K562 (cell line): Measurements from ENCODE around the gene ADNP2. TPM values are rescaled to one million over a fixed set of nuclear protein-coding genes. Genes with fewer than 3 reads are reported as not detected.

Source experiments
- ATAC-seq: fragments of 200-7000 bp; cut with Tn5 transposase; 3 replicates; pipeline ENCODE4 v1.9.1; 2020; ENCODE audit warnings: moderate library complexity
- BruUV-seq: library from RNA; stranded (reverse); fragments of 400-500 nt; replicated peaks from 2 replicates; lab custom pipeline; 2021; lab: Mats Ljungman, UMichigan
- CTCF ChIA-PET: fragments of 300-600 bp; formaldehyde crosslinking; extraction: SDS; loops from one replicate; lab custom pipeline; 2021; ENCODE audit warnings: low intra/inter-chr PET ratio; lab: Yijun Ruan, JAX
- POLR2A ChIA-PET: fragments of 300-600, 350-650 bp; sonication (Branson Sonifier 250); formaldehyde crosslinking; extraction: SDS; loops from one replicate; lab custom pipeline; 2021; ENCODE audit warnings: antibody characterized with exemption, inconsistent platforms; lab: Yijun Ruan, JAX
- DNase-seq, 4 experiments: peaks; one replicate each; pipeline versions ENCODE4 v3.0.0 to v3.0.0-alpha.2; 2011 to 2018; ENCODE audit warnings: low spot score in 3 of 4, mixed read lengths in 3 of 4; ENCODE audit errors: extremely low read depth in 1 of 4
- FAIRE-seq: peaks from 2 replicates; lab custom pipeline; 2011; peaks lifted over from hg19 to GRCh38; lab: Jason Lieb, UNC
- H2AFZ ChIP-seq: 2 replicates; pipeline ENCODE4 v1.6.0; 2011; ENCODE audit warnings: low read depth, low read length, control low read depth, inconsistent platforms
- H3K27ac ChIP-seq: fragments of 200-600 bp; 3 replicates; pipeline ENCODE4 v1.8.0; 2011; ENCODE audit warnings: low read depth, mild to moderate bottlenecking, control low read depth, inconsistent platforms, low read length, moderate library complexity, mixed read lengths; ENCODE audit errors: extremely low read depth
- H3K27me3 ChIP-seq, 2 experiments: fragments of 300-600 bp in 1 of 2; 2 replicates in 1 of 2; 3 replicates in 1 of 2; pipeline versions ENCODE4 v1.6.0 to v1.8.0; 2011; ENCODE audit warnings: inconsistent platforms in 2 of 2, low read length in 2 of 2, mild to moderate bottlenecking in 1 of 2, mixed read lengths in 1 of 2, moderate library complexity in 1 of 2; ENCODE audit not compliant: control insufficient read depth in 2 of 2, insufficient read depth in 2 of 2
- H3K36me3 ChIP-seq: fragments of 300-600 bp; 3 replicates; pipeline ENCODE4 v1.8.0; 2011; ENCODE audit warnings: mild to moderate bottlenecking, low read length, inconsistent platforms; ENCODE audit not compliant: control insufficient read depth, insufficient read depth
- H3K4me1 ChIP-seq, 2 experiments: fragments of 200-600 bp in 1 of 2; replicated peaks in 1 of 2; 2 replicates in 1 of 2; 3 replicates in 1 of 2; pipeline versions ENCODE4 v1.5.1 to v1.8.0; 2011; ENCODE audit warnings: inconsistent platforms in 2 of 2, low read length in 2 of 2, mild to moderate bottlenecking in 1 of 2, mixed read lengths in 1 of 2, moderate library complexity in 1 of 2; ENCODE audit not compliant: control insufficient read depth in 2 of 2, insufficient read depth in 2 of 2
- H3K4me2 ChIP-seq: 2 replicates; pipeline ENCODE4 v1.6.1; 2011; ENCODE audit warnings: low read length, control low read depth, inconsistent platforms, mixed read lengths; ENCODE audit not compliant: insufficient read depth
- H3K4me3 ChIP-seq: fragments of 200-600 bp; sonication (generic), shearing (Covaris generic); 2 replicates; pipeline ENCODE4 v1.5.1; 2016; ENCODE audit warnings: control low read depth, inconsistent platforms
- H3K79me2 ChIP-seq: fragments of 200-600 bp; 3 replicates; pipeline ENCODE4 v1.8.0; 2011; ENCODE audit warnings: low read length, inconsistent platforms; ENCODE audit not compliant: control insufficient read depth, insufficient read depth
- H3K9ac ChIP-seq, 2 experiments: 2 replicates each; pipeline versions ENCODE4 v1.6.0 to v1.6.1; 2011; ENCODE audit warnings: low read depth in 2 of 2, low read length in 2 of 2, control low read depth in 1 of 2, inconsistent platforms in 1 of 2, mild to moderate bottlenecking in 1 of 2, mixed read lengths in 1 of 2; ENCODE audit not compliant: insufficient read depth in 1 of 2
- H3K9me1 ChIP-seq: one replicate; pipeline ENCODE4 v1.6.0; 2011; ENCODE audit warnings: inconsistent platforms, mild to moderate bottlenecking, low read length, moderate library complexity; ENCODE audit not compliant: control insufficient read depth, insufficient read depth
- H3K9me3 ChIP-seq: replicated peaks from 2 replicates; pipeline ENCODE4 v1.5.1; 2011; ENCODE audit warnings: low read depth, low read length, inconsistent platforms; ENCODE audit not compliant: control insufficient read depth, insufficient read depth
- H4K20me1 ChIP-seq: replicated peaks from 2 replicates; pipeline ENCODE4 v1.6.1; 2011; ENCODE audit warnings: low read length, inconsistent platforms, mixed read lengths; ENCODE audit not compliant: control insufficient read depth, insufficient read depth
- ETV6 ChIP-seq, 3 experiments: fragments of 150-350 bp in 1 of 3; sonication (generic) in 1 of 3; formaldehyde crosslinking in 1 of 3; IDR thresholded peaks; 2 replicates each; pipeline versions ENCODE4 v1.6.1 to v1.8.0; 2014 to 2022; ENCODE audit warnings: borderline replicate concordance in 2 of 3, low read depth in 2 of 3, antibody characterized with exemption in 1 of 3, low read length in 1 of 3, mild to moderate bottlenecking in 1 of 3, missing genetic modification reagents in 1 of 3
- EZH2 ChIP-seq: IDR thresholded peaks from 2 replicates; pipeline ENCODE4 v1.6.1; 2012; ENCODE audit warnings: low read depth, mild to moderate bottlenecking, inconsistent platforms, low read length, borderline replicate concordance
- MEF2A ChIP-seq: IDR thresholded peaks from 2 replicates; pipeline ENCODE4 v1.6.1; 2011; ENCODE audit warnings: low read depth, mild to moderate bottlenecking, low read length, moderate library complexity; ENCODE audit not compliant: control insufficient read depth
- PHF21A ChIP-seq: fragments of 450-650 bp; IDR thresholded peaks from 2 replicates; pipeline ENCODE4 v1.6.1; 2017; ENCODE audit warnings: low read depth, borderline replicate concordance
- PYGO2 ChIP-seq: fragments of 450-650 bp; IDR thresholded peaks from 2 replicates; pipeline ENCODE4 v1.6.1; 2016; ENCODE audit warnings: mild to moderate bottlenecking, missing genetic modification characterization, moderate library complexity, missing compliant biosample characterization
- SMARCE1 ChIP-seq: fragments of 450-650 bp; IDR thresholded peaks from 2 replicates; pipeline ENCODE4 v1.7.1; 2016; ENCODE audit warnings: mild to moderate bottlenecking
- SRF ChIP-seq, 2 experiments: fragments of 250-450, 450-650 bp in 1 of 2; sonication (Bioruptor Pico) in 1 of 2; sonication (generic) in 1 of 2; formaldehyde crosslinking; IDR thresholded peaks; 2 replicates each; pipeline versions ENCODE4 v1.5.0 to v1.5.1; 2020 to 2022; ENCODE audit warnings: mild to moderate bottlenecking in 1 of 2, missing genetic modification reagents in 1 of 2
- SRSF3 ChIP-seq: fragments of 200-400 bp; formaldehyde crosslinking; IDR thresholded peaks from 2 replicates; pipeline ENCODE4 v1.6.1; 2016; ENCODE audit warnings: mild to moderate bottlenecking, low read length, moderate library complexity; ENCODE audit not compliant: insufficient read depth
- STAT5B ChIP-seq: fragments of 250-450 bp; sonication (Bioruptor Pico); IDR thresholded peaks from 2 replicates; pipeline ENCODE4 v1.8.0; 2021; ENCODE audit warnings: mild to moderate bottlenecking, inconsistent platforms
- TEAD4 ChIP-seq, 2 experiments: sonication (generic) in 1 of 2; formaldehyde crosslinking in 1 of 2; IDR thresholded peaks; 2 replicates each; pipeline versions ENCODE4 v1.6.1 to v1.8.0; 2012 to 2022; ENCODE audit warnings: borderline replicate concordance in 1 of 2, inconsistent platforms in 1 of 2, low read length in 1 of 2, mild to moderate bottlenecking in 1 of 2, missing genetic modification reagents in 1 of 2
- THRAP3 ChIP-seq: fragments of 450-650 bp; IDR thresholded peaks from 2 replicates; pipeline ENCODE4 v1.6.1; 2016; ENCODE audit warnings: mild to moderate bottlenecking, inconsistent platforms, borderline replicate concordance
- ZBTB2 ChIP-seq: fragments of 450-650 bp; IDR thresholded peaks from 2 replicates; pipeline ENCODE4 v1.6.1; 2016; ENCODE audit warnings: antibody characterized with exemption
- ZNF583 ChIP-seq: fragments of 250-450 bp; sonication (Bioruptor Pico); IDR thresholded peaks from 2 replicates; pipeline ENCODE4 v1.4.0; 2020
- ZNF589 ChIP-seq: fragments of 200-800 bp; sonication (Bioruptor generic); IDR thresholded peaks from 2 replicates; pipeline ENCODE4 v1.6.1; 2016; ENCODE audit warnings: low read depth, missing genetic modification characterization, missing compliant biosample characterization
- WGBS: fragments of 100-300 bp; shearing (Covaris generic); methylation state at CpG from one replicate; pipeline ENCODE4 v1.1.6; 2016; ENCODE audit warnings: low coverage, mixed read lengths; ENCODE audit not compliant: insufficient coverage; ENCODE audit errors: missing lambda C conversion rate; 5-methylcytosine and 5-hydroxymethylcytosine counted together
- in situ Hi-C: fragments of 300-500 bp; cut with MboI; formaldehyde crosslinking; loops from 4 replicates; pipeline ENCODE4 v1.15.0; 2018; ENCODE audit warnings: inconsistent platforms, mixed read lengths
- intact Hi-C: fragments of 100-400 bp; cut with micrococcal nuclease; formaldehyde crosslinking; loops from 2 replicates; pipeline ENCODE4 v1.14.2; 2022
- polyA plus RNA-seq, 8 experiments: library from polyadenylated mRNA; depleted of rRNA in 4 of 8; stranded (reverse) in 5 of 8; unstranded in 3 of 8; fragments of >200 nt; fragmentation: Nextera tagmentation in 2 of 8; fragmentation: Illumina TruSeq in 1 of 8; extraction: Ambion mirVana in 2 of 8; extraction: Trizol in 1 of 8; gene quantifications; 2 replicates each; pipeline versions ENCODE4 v1.2.1 to v1.2.3, GENCODE V29; 2011 to 2014; ENCODE audit warnings: inconsistent platforms in 1 of 8, missing spikeins in 1 of 8
- total RNA-seq, 7 experiments: library from RNA; depleted of rRNA in 6 of 7; stranded (reverse); fragments of >200 nt in 6 of 7; fragmentation: Illumina TruSeq in 2 of 7; extraction: Trizol in 2 of 7; gene quantifications; 2 replicates each; pipeline versions ENCODE4 v1.2.1 to v1.2.3, GENCODE V29; 2011 to 2021; ENCODE audit warnings: low replicate concordance in 1 of 7

Gene ADNP2
- total and polyA plus RNA-seq, 9 of the 15 experiments (the other 6 are each of a cell fraction or from before 2014, with no cell fraction given) = 5.8 to 24.3 (median 16.0) TPM

- H3K9ac ChIP-seq = no peak overlapping the region
- no peak for FAIRE-seq
- intact Hi-C loops = no loop called here
- TF ChIP-seq PHF21A = no peak
- in situ Hi-C loops = no loop called here
- no peak overlapping the region for H3K4me3 ChIP-seq
- H3K4me1 ChIP-seq = no peaks in the 10 kb centered on the region
- H4K20me1 ChIP-seq = no peaks in the 10 kb centered on the region
- no peak overlapping the region for H3K27ac ChIP-seq
- H2AFZ ChIP-seq = no peak overlapping the region
- H3K79me2 ChIP-seq = no peaks in the 10 kb centered on the region
- no peak overlapping the region for H3K4me2 ChIP-seq
- H3K9me3 ChIP-seq = no peaks in the 10 kb centered on the region
- CTCF ChIA-PET = no interaction called here
- H3K27me3 ChIP-seq = peaks cover 0 to 14% of the 10 kb centered on the region in 2 experiments; a peak in 2 of 5 replicates
- 11% methylated on average over 7 of the region's 7 CpGs for WGBS
- DNase-seq = no peak
- POLR2A ChIA-PET = interaction anchor here (1.7 kb wide), 1 partner anchor 11 kb away, joined by 7 read pairs; no protein-coding TSS in a partner anchor
- BruUV-seq = no TSS peak
- no peaks in the 10 kb centered on the region for H3K9me1 ChIP-seq
- H3K36me3 ChIP-seq = no peaks in the 10 kb centered on the region
- ATAC-seq = no peak
Measured at GRCh38 chr18:80095414-80095813, 13.6 kb upstream of the ADNP2 start.

- POLR2A ChIA-PET = interaction anchor here (1.7 kb wide), 1 partner anchor 10 kb away, joined by 7 read pairs; no protein-coding TSS in a partner anchor
- 0% methylated on average over 9 of the region's 10 CpGs for WGBS
- TF ChIP-seq SMARCE1 (no peak), ZNF589 (CRISPR knock-in tag) (no peak), SRSF3 (no peak), PYGO2 (no peak), STAT5B (CRISPR knock-in tag) (no peak), ZBTB2 (no peak), TEAD4 (IDR thresholded peaks at IDR 0.05; ENCODE audit: low read length) (no peak), TEAD4 (CRISPR knock-in tag; IDR thresholded peaks at IDR 0.05; ENCODE audit: borderline replicate concordance) (no peak), ETV6 (IDR thresholded peaks at IDR 0.05; ENCODE audit: borderline replicate concordance in 1 of 2, low read depth in 2 of 2, low read length in 1 of 2) (no peak), ETV6 (CRISPR knock-in tag; IDR thresholded peaks at IDR 0.05; ENCODE audit: borderline replicate concordance) (no peak), EZH2 (no peak), THRAP3 (no peak), SRF (CRISPR knock-in tag; IDR thresholded peaks at IDR 0.05) (no peak), ZNF583 (no peak), MEF2A (no peak)
Measured at GRCh38 chr18:80096032-80096565, 13.0 kb upstream of the ADNP2 start.

More at GRCh38 chr18:80096032-80096565, 13.0 kb upstream of the ADNP2 start:
- Histone ChIP-seq H3K9ac (no peak overlapping the region), H3K9me1 (no peaks in the 10 kb centered on the region), H3K27me3 (peaks cover 0 to 14% of the 10 kb centered on the region in 2 experiments; a peak in 2 of 5 replicates), H4K20me1 (no peaks in the 10 kb centered on the region), H3K4me3 (no peak overlapping the region), H3K9me3 (no peaks in the 10 kb centered on the region), H3K36me3 (no peaks in the 10 kb centered on the region), H3K79me2 (no peaks in the 10 kb centered on the region), H3K27ac (no peak overlapping the region), H2AFZ (no peak overlapping the region), H3K4me2 (no peak overlapping the region), H3K4me1 (no peaks in the 10 kb centered on the region)
- intact Hi-C loops (no loop called here), in situ Hi-C loops (no loop called here)
- no peak for FAIRE-seq
- CTCF ChIA-PET = no interaction called here
- no peak for DNase-seq
- BruUV-seq = no TSS peak
- ATAC-seq = no peak
